Smooth muscle cell (in vitro differentiated cells): ENCODE data around the gene TCP11L2. TPM values are rescaled to one million over a fixed set of nuclear protein-coding genes. Genes with fewer than 3 reads are reported as not detected.

Source experiments
- DNase-seq: peaks from one replicate; lab custom pipeline; 2025; ENCODE audit not compliant: unreplicated experiment; lab: John Stamatoyannopoulos, UW
- H2AFZ ChIP-seq: fragments of 200-600 bp; sonication (generic); 2 replicates; pipeline ENCODE4 v1.6.0; 2016; ENCODE audit warnings: antibody characterized with exemption, low read depth, mild to moderate bottlenecking
- H3F3A ChIP-seq: fragments of 200-600 bp; sonication (generic); 2 replicates; pipeline ENCODE4 v1.6.0; 2017; ENCODE audit warnings: antibody characterized with exemption, low read depth
- H3K27ac ChIP-seq: fragments of 200-600 bp; sonication (generic); 2 replicates; pipeline ENCODE4 v1.5.1; 2016; ENCODE audit warnings: low read depth, mild to moderate bottlenecking
- H3K27me3 ChIP-seq: fragments of 200-600 bp; sonication (generic); 2 replicates; pipeline ENCODE4 v1.6.1; 2016; ENCODE audit warnings: low read depth, mild to moderate bottlenecking
- H3K36me3 ChIP-seq: fragments of 200-600 bp; sonication (generic); 2 replicates; pipeline ENCODE4 v1.5.1; 2016; ENCODE audit warnings: low read depth
- H3K4me1 ChIP-seq: fragments of 200-600 bp; sonication (generic); 2 replicates; pipeline ENCODE4 v1.5.1; 2016; ENCODE audit warnings: low read depth
- H3K4me2 ChIP-seq: fragments of 200-600 bp; sonication (generic); 2 replicates; pipeline ENCODE4 v1.6.0; 2016; ENCODE audit warnings: mild to moderate bottlenecking
- H3K4me3 ChIP-seq: fragments of 200-600 bp; sonication (generic); 2 replicates; pipeline ENCODE4 v1.5.1; 2016; ENCODE audit warnings: mild to moderate bottlenecking
- H3K79me2 ChIP-seq: fragments of 200-600 bp; sonication (generic); 2 replicates; pipeline ENCODE4 v1.6.0; 2016; ENCODE audit warnings: low read depth, mild to moderate bottlenecking
- H3K9ac ChIP-seq: fragments of 200-600 bp; sonication (generic); 2 replicates; pipeline ENCODE4 v1.6.0; 2016; ENCODE audit warnings: low read depth
- H3K9me3 ChIP-seq: fragments of 200-600 bp; sonication (generic); replicated peaks from 2 replicates; pipeline ENCODE4 v1.5.1; 2016; ENCODE audit warnings: low read depth
- H4K20me1 ChIP-seq: fragments of 200-600 bp; sonication (generic); 2 replicates; pipeline ENCODE4 v1.6.0; 2016; ENCODE audit warnings: low read depth
- WGBS: methylation state at CpG from one replicate; pipeline ENCODE4 v1.1.7; 2016; ENCODE audit warnings: low lambda C conversion rate; 5-methylcytosine and 5-hydroxymethylcytosine counted together
- polyA plus RNA-seq: library from polyadenylated mRNA; unstranded; fragments of >200 nt; fragmentation: Nextera tagmentation; extraction: Ambion mirVana; gene quantifications from 2 replicates; pipeline ENCODE4 v1.2.1, GENCODE V29; 2016
- total RNA-seq: library from RNA; depleted of rRNA; stranded (reverse); fragments of >200 nt; gene quantifications from 2 replicates; pipeline ENCODE4 v1.2.3, GENCODE V29; 2014
- TF ChIP-seq, protein P1 (sequence below): fragments of 200-600 bp; sonication (generic); IDR thresholded peaks from 2 replicates; pipeline ENCODE4 v1.5.1; 2017; ENCODE audit warnings: borderline replicate concordance, mild to moderate bottlenecking, antibody characterized with exemption; ENCODE audit not compliant: insufficient read depth, poor library complexity, severe bottlenecking

The TCP11L2 gene
- total and polyA plus RNA-seq, 2 experiments from 2014 or later, result 2.4 to 15.1 TPM

DNA sequence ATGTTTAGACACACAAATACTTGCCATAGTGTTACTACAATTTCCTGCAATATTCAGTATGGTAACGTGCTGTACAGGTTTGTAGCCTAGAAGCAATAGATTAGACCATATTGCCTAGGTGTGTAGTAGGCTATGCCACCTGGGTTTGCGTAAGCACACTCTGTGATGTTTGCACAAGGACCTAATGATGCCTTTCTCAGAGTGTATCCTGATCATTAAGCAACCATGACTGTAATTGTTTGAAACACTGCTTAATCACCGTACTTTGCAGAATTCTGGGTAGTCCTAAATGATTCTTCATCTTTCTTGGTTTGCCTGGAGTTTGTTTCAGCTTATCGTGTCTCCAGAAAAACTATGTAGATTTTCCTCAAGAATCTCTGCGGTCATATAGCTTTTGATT, 11.2 kb upstream of the TCP11L2 start:
- H3K79me2 ChIP-seq, result no peaks in the 10 kb centered on the region
- H3K9ac ChIP-seq, result no peak overlapping the region
- TF ChIP-seq, protein P1, sequence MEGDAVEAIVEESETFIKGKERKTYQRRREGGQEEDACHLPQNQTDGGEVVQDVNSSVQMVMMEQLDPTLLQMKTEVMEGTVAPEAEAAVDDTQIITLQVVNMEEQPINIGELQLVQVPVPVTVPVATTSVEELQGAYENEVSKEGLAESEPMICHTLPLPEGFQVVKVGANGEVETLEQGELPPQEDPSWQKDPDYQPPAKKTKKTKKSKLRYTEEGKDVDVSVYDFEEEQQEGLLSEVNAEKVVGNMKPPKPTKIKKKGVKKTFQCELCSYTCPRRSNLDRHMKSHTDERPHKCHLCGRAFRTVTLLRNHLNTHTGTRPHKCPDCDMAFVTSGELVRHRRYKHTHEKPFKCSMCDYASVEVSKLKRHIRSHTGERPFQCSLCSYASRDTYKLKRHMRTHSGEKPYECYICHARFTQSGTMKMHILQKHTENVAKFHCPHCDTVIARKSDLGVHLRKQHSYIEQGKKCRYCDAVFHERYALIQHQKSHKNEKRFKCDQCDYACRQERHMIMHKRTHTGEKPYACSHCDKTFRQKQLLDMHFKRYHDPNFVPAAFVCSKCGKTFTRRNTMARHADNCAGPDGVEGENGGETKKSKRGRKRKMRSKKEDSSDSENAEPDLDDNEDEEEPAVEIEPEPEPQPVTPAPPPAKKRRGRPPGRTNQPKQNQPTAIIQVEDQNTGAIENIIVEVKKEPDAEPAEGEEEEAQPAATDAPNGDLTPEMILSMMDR, result no peak
- H3K27ac ChIP-seq, result no peak overlapping the region
- 86% methylated on average over 5 of the region's 5 CpGs for WGBS
- no peak overlapping the region for H3K4me3 ChIP-seq
- H3K4me2 ChIP-seq, result no peak overlapping the region
- no peak overlapping the region for H2AFZ ChIP-seq
- no peaks in the 10 kb centered on the region for H3K9me3 ChIP-seq
- no peak for DNase-seq
- H3F3A ChIP-seq, result peaks cover 6% of the 10 kb centered on the region
- no peaks in the 10 kb centered on the region for H3K4me1 ChIP-seq
- no peaks in the 10 kb centered on the region for H3K36me3 ChIP-seq
- no peaks in the 10 kb centered on the region for H3K27me3 ChIP-seq
- no peaks in the 10 kb centered on the region for H4K20me1 ChIP-seq

DNA sequence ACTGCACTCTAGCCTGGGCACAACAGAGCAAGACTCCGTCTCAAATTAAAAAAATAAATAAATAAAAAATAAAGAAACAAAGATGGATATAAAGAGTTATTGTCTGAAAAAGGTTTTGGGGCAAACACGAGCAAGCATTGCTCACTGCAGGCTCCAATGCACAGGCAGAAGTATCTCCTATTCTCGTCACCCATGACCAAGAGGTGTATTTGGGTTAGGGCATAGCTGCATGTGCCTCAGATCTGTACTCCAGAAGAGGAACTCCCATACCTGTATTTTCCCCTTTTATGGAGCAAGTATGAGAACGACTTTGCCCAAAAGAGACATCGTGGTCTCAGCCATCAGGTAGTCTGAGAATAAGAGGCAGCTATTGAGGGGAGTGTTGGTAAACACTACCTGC, 10.2 kb upstream of the TCP11L2 start:
- Histone ChIP-seq H3K36me3 (no peaks in the 10 kb centered on the region), H3K79me2 (no peaks in the 10 kb centered on the region), H4K20me1 (no peaks in the 10 kb centered on the region), H3K9me3 (no peaks in the 10 kb centered on the region), H2AFZ (no peak overlapping the region), H3K4me2 (no peak overlapping the region), H3K4me3 (no peak overlapping the region), H3K27ac (no peak overlapping the region), H3K27me3 (no peaks in the 10 kb centered on the region), H3K4me1 (no peaks in the 10 kb centered on the region), H3K9ac (no peak overlapping the region), H3F3A (peaks cover 6% of the 10 kb centered on the region)
- DNase-seq, result no peak
- 96% methylated on average over 5 of the region's 5 CpGs for WGBS
- TF ChIP-seq, protein P1, result no peak

DNA sequence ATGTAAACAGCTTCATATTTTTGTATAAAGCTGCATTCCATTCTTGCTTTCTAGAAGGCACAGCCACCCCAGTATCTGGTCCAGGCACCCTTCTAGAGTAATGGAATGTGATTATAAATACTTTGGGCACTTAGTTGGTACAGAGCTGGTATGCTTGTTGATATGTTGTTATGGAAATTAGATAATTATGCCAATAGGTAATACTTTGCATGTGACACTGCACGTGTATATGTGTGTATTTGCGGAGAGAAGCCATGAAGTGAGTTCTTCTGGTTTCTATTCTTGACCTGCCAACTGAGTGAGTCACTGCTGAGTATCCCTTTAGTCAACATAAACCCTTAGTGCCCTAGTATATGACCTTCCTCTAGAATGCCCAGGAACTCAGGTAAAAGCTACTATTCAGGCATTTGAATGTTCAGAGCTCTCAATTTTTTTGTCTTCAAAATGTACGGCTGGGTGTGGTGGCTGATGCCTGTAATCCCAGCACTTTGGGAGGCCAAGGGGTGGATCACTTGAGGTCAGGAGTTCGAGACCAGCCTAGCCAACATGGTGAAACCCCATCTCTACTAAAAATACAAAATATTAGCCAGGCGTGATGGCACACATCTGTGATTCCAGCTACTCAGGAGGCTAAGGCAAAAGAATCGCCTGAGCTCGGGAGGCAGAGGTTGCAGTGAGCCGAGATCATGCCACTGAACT, 6.2 kb upstream of the TCP11L2 start:
- WGBS, result 77% methylated on average over 8 of the region's 8 CpGs
- no peaks in the 10 kb centered on the region for H4K20me1 ChIP-seq
- no peak for DNase-seq
- no peaks in the 10 kb centered on the region for H3K27me3 ChIP-seq
- H3F3A ChIP-seq, result no peaks in the 10 kb centered on the region
- H3K79me2 ChIP-seq, result no peaks in the 10 kb centered on the region
- H3K36me3 ChIP-seq, result no peaks in the 10 kb centered on the region
- no peak overlapping the region for H3K4me3 ChIP-seq
- H3K27ac ChIP-seq, result peak overlapping the region; percentile 58
- peak overlapping the region; percentile 7 for H3K4me2 ChIP-seq
- H2AFZ ChIP-seq, result no peak overlapping the region
- no peak overlapping the region for H3K9ac ChIP-seq
- no peaks in the 10 kb centered on the region for H3K9me3 ChIP-seq
- TF ChIP-seq, protein P1, result no peak
- no peaks in the 10 kb centered on the region for H3K4me1 ChIP-seq

DNA sequence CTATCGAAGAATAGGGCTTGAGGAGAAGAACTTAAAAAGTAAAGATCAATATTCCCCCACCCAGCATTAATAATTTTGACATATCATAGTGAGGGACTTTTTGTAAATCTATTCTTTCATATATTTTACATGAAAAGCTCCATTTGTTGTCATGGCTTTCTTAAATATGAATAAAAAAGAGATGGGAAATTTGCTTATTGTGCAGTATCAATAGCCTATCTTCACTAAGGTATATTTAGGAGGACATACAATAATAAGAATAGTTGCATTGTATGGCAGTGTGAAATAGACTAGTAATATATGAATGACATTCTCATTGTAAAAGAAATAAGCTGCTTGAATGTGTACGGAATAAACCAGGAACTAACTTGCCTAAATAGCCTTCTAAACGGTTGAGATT, 5.5 kb upstream of the TCP11L2 start:
- H3K4me2 ChIP-seq, result no peak overlapping the region
- H4K20me1 ChIP-seq, result no peaks in the 10 kb centered on the region
- no peaks in the 10 kb centered on the region for H3K27me3 ChIP-seq
- no peak overlapping the region for H2AFZ ChIP-seq
- H3F3A ChIP-seq, result no peaks in the 10 kb centered on the region
- TF ChIP-seq, protein P1, result no peak
- H3K4me1 ChIP-seq, result no peaks in the 10 kb centered on the region
- DNase-seq, result no peak
- H3K9ac ChIP-seq, result no peak overlapping the region
- H3K36me3 ChIP-seq, result no peaks in the 10 kb centered on the region
- 90% methylated on average over 3 of the region's 3 CpGs for WGBS
- peak overlapping the region; percentile 58 for H3K27ac ChIP-seq
- H3K79me2 ChIP-seq, result no peaks in the 10 kb centered on the region
- H3K4me3 ChIP-seq, result no peak overlapping the region
- H3K9me3 ChIP-seq, result no peaks in the 10 kb centered on the region
